ENCODE data around the gene RCN1.

DNA sequence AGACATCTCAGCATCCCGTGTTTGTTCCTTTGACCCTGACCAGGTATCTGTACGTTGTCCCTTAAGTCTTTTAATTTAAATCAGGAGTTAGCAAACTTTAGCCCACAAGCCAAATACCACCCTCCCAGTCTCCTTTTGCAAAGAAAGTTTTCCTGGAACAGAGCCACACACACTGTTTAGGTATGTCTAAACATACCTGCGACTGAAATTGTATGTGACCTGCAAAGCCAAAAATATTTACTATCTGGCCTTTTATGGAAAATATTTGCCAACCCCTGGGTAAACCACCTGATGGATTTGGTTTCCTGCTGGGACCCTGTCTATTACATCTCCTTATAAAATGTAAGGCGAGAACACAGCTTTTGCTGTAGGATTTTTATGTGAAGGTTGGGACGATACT, 20.2 kb upstream of the RCN1 start:
- TF ChIP-seq, protein P1, sequence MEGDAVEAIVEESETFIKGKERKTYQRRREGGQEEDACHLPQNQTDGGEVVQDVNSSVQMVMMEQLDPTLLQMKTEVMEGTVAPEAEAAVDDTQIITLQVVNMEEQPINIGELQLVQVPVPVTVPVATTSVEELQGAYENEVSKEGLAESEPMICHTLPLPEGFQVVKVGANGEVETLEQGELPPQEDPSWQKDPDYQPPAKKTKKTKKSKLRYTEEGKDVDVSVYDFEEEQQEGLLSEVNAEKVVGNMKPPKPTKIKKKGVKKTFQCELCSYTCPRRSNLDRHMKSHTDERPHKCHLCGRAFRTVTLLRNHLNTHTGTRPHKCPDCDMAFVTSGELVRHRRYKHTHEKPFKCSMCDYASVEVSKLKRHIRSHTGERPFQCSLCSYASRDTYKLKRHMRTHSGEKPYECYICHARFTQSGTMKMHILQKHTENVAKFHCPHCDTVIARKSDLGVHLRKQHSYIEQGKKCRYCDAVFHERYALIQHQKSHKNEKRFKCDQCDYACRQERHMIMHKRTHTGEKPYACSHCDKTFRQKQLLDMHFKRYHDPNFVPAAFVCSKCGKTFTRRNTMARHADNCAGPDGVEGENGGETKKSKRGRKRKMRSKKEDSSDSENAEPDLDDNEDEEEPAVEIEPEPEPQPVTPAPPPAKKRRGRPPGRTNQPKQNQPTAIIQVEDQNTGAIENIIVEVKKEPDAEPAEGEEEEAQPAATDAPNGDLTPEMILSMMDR (conservative IDR thresholded peaks at IDR 0.05; ENCODE audit: low read length) = no peak
- no peak for TF ChIP-seq EZH2phosphoT487 (IDR thresholded peaks at IDR 0.05; ENCODE audit: borderline replicate concordance, low read depth, low read length)

Data from OCI-LY7 (cell line).